Parietal lobe (tissue), 1 donor: Measurements from ENCODE around the gene HOXB2. TPM values are rescaled to one million over a fixed set of nuclear protein-coding genes. Genes with fewer than 3 reads are reported as not detected.

Source experiments
- total RNA-seq: library from RNA; depleted of rRNA; stranded (reverse); fragments of >200 nt; gene quantifications from one replicate; pipeline ENCODE4 v1.2.3, GENCODE V29; 2014

HOXB2 gene
- total RNA-seq, result not detected

DNA sequence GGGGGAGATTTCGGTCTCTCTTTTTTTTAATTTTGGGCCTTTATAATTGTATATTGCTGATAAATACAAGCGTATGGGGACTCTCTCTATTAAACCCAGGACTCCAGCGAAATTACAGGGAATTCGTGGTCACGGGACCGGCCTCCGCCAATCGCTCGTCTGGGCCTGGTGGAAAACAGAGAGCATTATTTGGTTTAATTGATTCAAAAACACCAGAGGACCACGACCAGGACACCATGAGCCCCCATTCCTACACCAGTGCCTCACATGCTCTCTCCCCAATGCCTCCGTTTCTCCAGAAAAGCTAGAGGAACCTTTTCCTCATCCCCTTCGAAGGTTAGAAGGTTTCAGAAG, at the start of gene HOXB2:
Gene HOXB2, minus strand, starts transcription at position 88 of the 354 bp plus-strand sequence. CDS start 198 bp downstream, outside the sequence.

GRCh38 chr17:48593126-48593829, 48.4 kb upstream of the HOXB2 start, which contains the start of gene HOXB5:
Gene HOXB5, minus strand, starts transcription at chr17:48593779. Its CDS starts 97 bp downstream, at chr17:48593682.

DNA sequence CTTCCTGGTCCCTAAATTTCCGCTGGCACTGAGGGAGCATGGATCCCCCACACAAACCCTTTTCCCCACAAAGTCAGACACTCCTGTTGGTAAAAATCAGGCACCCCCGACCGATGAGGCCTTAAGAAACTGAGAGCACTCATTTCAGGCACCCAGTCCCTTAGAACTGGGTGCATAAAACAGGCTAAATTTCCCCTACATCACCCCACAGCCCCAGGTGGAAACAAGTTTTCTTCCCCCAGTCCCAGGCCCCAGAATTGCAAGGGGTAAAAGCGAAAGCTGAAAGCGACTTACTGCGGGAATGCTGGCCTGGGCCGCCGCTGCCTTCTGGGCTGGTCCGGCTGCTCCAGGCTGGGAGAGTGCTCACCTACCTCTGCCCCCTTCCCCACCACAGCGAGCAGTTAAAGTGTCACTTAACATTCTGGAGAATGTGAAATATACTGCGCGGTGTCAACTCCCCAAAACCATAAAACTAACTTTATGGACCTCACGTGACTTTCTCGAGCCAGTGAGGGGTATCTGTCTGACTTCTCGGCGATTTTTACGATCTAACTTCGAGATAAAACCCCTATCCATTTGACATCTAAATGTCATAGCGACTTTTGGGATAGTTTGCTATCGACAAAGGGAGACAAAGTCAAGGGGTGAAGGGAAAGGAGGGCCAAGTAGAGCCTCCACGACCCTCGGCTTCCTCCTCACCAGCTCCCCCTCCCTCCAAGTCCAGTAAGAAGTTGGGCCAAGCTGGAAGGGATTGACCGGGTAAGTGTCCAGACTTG, 45.1 kb upstream of the HOXB2 start, which contains the start of gene HOXB3:
Gene HOXB3, minus strand, starts transcription at position 411 of the 776 bp plus-strand sequence. CDS start 37,767 bp downstream, outside the sequence.

GRCh38 chr17:48577946-48578615, 33.2 kb upstream of the HOXB2 start, which contains the start of gene HOXB4:
Gene HOXB4, minus strand, starts transcription at chr17:48578350. Its CDS starts 31 bp downstream, at chr17:48578319.

DNA sequence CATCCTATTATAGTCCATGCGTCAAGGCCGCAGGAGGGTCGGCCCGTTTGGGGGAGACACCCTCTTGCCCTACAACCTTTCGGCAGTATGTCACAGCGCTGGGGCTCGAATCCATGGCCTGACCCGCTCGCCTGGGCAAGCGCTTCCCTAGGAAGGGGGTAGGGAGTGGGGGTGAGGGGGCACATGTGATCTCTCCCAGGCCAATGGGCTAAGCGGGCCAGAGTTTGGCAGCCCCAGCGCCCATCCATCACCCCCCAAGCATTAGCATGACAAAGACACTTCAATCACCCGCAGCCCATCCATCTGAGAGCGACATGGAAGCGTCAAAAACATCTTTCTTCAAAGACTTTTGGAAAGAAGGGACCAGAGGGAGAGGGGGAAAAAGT, 14.0 kb downstream of the HOXB2 start, which contains the start of gene HOXB1:
Gene HOXB1, minus strand, starts transcription at position 125 of the 386 bp plus-strand sequence. Its CDS starts 107 bp downstream, at position 18.

Other genes with a start within 250 kb of the HOXB2 start
- 0.31 TPM for gene SKAP1, start 114.9 kb downstream of the HOXB2 start, total RNA-seq
- not detected for gene HOXB1, start 14.1 kb downstream of the HOXB2 start, total RNA-seq
- not detected for gene HOXB4, start 33.2 kb upstream of the HOXB2 start, total RNA-seq
- gene HOXB3, start 45.1 kb upstream of the HOXB2 start, total RNA-seq, result not detected
- not detected for gene HOXB5, start 48.7 kb upstream of the HOXB2 start, total RNA-seq
- gene HOXB6, start 59.9 kb upstream of the HOXB2 start, total RNA-seq, result not detected
- gene HOXB7, start 65.9 kb upstream of the HOXB2 start, total RNA-seq, result not detected
- gene HOXB8, start 70.2 kb upstream of the HOXB2 start, total RNA-seq, result not detected
- gene HOXB9, start 81.2 kb upstream of the HOXB2 start, total RNA-seq, result not detected
- not detected for gene PRAC1, start 177.4 kb upstream of the HOXB2 start, total RNA-seq
- gene PRAC2, start 178.1 kb upstream of the HOXB2 start, total RNA-seq, result not detected
- gene HOXB13, start 183.6 kb upstream of the HOXB2 start, total RNA-seq, result not detected